Tibial nerve (tissue), 4 donors: Measurements from ENCODE around the gene CTBP2. TPM values are rescaled to one million over a fixed set of nuclear protein-coding genes. Genes with fewer than 3 reads are reported as not detected.
A peak's percentile ranks its signal among the peaks of the same experiment; 100 is the strongest.

Experiments used
- DNase-seq, 2 donors: peaks; one replicate each; pipeline ENCODE4 v3.0.0-alpha.2; 2019; ENCODE audit warnings: low spot score in 2 of 2
- H3K27ac ChIP-seq, 4 donors: fragments of 200-600 bp; sonication (generic) in 3 of 4; one replicate each; pipeline ENCODE4 v1.5.1; 2017 to 2019; ENCODE audit warnings: mild to moderate bottlenecking in 1 of 4
- H3K27me3 ChIP-seq, 2 donors: fragments of 200-600 bp; sonication (generic) in 1 of 2; one replicate each; pipeline versions ENCODE4 v1.5.1 to v1.6.0; 2017 to 2019
- H3K36me3 ChIP-seq, 3 donors: fragments of 200-600 bp; sonication (generic); one replicate each; pipeline ENCODE4 v1.5.1; 2018 to 2019
- H3K4me1 ChIP-seq, 4 donors: fragments of 200-600 bp; sonication (generic) in 3 of 4; one replicate each; pipeline ENCODE4 v1.5.1; 2017 to 2019
- H3K4me3 ChIP-seq, 4 donors: fragments of 200-600 bp; sonication (generic) in 3 of 4; one replicate each; pipeline ENCODE4 v1.5.1; 2017 to 2019; ENCODE audit warnings: mild to moderate bottlenecking in 1 of 4, moderate library complexity in 1 of 4
- H3K9me3 ChIP-seq, 4 donors: fragments of 200-600 bp; sonication (generic) in 3 of 4; one replicate each; pipeline ENCODE4 v1.5.1; 2017 to 2019
- EP300 ChIP-seq, 2 donors: sonication (generic); formaldehyde crosslinking; IDR thresholded peaks; one replicate each; pipeline ENCODE4 v1.6.1; 2017; ENCODE audit warnings: antibody characterized with exemption in 2 of 2, mild to moderate bottlenecking in 1 of 2
- POLR2A ChIP-seq, 2 donors: fragments of 450-650 bp; IDR thresholded peaks; one replicate each; pipeline ENCODE4 v1.6.1; 2017; ENCODE audit warnings: antibody characterized with exemption in 2 of 2, mild to moderate bottlenecking in 2 of 2, moderate library complexity in 2 of 2
- WGBS, 2 donors: methylation state at CpG; one replicate each; pipeline ENCODE4 v1.1.5; 2018; 5-methylcytosine and 5-hydroxymethylcytosine counted together
- total RNA-seq, 4 donors: library from RNA; depleted of rRNA; stranded (reverse); fragments of >200 nt; gene quantifications; one replicate each; pipeline ENCODE4 v1.1.0, GENCODE V29; 2016
- TF ChIP-seq, protein P1 (sequence below), 5 experiments: fragments of 200-600 bp in 3 of 5; fragments of 450-650 bp in 2 of 5; sonication (generic) in 3 of 5; IDR thresholded peaks; one replicate each; pipeline ENCODE4 v1.5.1; 2016 to 2019; ENCODE audit warnings: antibody characterized with exemption in 5 of 5, mild to moderate bottlenecking in 3 of 5, moderate library complexity in 2 of 5

Gene CTBP2
- total RNA-seq, 4 donors from 2014 or later: 40.4 to 97.9 (median 62.3) TPM

GRCh38 chr10:125087191-125087896 is 73.0 kb downstream of the CTBP2 start:
- Histone ChIP-seq H3K9me3 (no peaks in the 10 kb centered on the region), H3K4me3 (no peak overlapping the region), H3K36me3 (peaks cover 0 to 12% (median 0%) of the 10 kb centered on the region in 3 donors), H3K27ac (no peak overlapping the region), H3K4me1 (peaks cover 0 to 48% (median 0%) of the 10 kb centered on the region in 4 donors), H3K27me3 (no peaks in the 10 kb centered on the region)
- TF ChIP-seq, protein P1, sequence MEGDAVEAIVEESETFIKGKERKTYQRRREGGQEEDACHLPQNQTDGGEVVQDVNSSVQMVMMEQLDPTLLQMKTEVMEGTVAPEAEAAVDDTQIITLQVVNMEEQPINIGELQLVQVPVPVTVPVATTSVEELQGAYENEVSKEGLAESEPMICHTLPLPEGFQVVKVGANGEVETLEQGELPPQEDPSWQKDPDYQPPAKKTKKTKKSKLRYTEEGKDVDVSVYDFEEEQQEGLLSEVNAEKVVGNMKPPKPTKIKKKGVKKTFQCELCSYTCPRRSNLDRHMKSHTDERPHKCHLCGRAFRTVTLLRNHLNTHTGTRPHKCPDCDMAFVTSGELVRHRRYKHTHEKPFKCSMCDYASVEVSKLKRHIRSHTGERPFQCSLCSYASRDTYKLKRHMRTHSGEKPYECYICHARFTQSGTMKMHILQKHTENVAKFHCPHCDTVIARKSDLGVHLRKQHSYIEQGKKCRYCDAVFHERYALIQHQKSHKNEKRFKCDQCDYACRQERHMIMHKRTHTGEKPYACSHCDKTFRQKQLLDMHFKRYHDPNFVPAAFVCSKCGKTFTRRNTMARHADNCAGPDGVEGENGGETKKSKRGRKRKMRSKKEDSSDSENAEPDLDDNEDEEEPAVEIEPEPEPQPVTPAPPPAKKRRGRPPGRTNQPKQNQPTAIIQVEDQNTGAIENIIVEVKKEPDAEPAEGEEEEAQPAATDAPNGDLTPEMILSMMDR (IDR thresholded peaks at IDR 0.05): no peak
- no peak for DNase-seq
- 87 to 88% methylated on average over 14 of the region's 14 CpGs for WGBS, 2 donors

DNA sequence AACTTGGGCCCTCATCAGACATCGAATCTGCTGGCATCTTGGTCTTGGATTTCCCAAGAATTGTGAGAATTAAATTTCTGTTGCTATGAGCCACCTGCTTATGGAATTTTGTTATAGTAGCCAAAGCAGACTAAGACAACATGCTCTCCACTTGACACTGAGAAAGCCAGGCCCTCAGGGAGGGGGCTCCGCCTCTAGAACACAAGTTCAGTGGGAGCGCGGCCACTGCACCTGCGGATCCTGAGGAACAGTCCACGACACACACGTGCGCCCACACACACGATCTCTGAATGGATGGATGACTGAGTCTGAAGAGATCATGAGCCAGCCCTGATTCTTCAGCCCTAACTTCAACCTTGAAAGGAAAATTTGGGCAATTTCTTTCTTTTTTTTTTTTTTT is 73.7 kb downstream of the CTBP2 start:
- no peak for TF ChIP-seq POLR2A (IDR thresholded peaks at IDR 0.05)
- TF ChIP-seq, protein P1 (IDR thresholded peaks at IDR 0.05): no peak
- no peak for TF ChIP-seq EP300 (IDR thresholded peaks at IDR 0.05)
- peaks cover 0 to 17% (median 0%) of the 10 kb centered on the region in 3 donors for H3K36me3 ChIP-seq
- peaks cover 0 to 51% (median 0%) of the 10 kb centered on the region in 4 donors for H3K4me1 ChIP-seq
- WGBS, 2 donors: 80 to 83% methylated on average over 9 of the region's 9 CpGs
- H3K27me3 ChIP-seq: no peaks in the 10 kb centered on the region
- no peak overlapping the region for H3K4me3 ChIP-seq
- DNase-seq: no peak
- no peaks in the 10 kb centered on the region for H3K9me3 ChIP-seq
- H3K27ac ChIP-seq: no peak overlapping the region

DNA sequence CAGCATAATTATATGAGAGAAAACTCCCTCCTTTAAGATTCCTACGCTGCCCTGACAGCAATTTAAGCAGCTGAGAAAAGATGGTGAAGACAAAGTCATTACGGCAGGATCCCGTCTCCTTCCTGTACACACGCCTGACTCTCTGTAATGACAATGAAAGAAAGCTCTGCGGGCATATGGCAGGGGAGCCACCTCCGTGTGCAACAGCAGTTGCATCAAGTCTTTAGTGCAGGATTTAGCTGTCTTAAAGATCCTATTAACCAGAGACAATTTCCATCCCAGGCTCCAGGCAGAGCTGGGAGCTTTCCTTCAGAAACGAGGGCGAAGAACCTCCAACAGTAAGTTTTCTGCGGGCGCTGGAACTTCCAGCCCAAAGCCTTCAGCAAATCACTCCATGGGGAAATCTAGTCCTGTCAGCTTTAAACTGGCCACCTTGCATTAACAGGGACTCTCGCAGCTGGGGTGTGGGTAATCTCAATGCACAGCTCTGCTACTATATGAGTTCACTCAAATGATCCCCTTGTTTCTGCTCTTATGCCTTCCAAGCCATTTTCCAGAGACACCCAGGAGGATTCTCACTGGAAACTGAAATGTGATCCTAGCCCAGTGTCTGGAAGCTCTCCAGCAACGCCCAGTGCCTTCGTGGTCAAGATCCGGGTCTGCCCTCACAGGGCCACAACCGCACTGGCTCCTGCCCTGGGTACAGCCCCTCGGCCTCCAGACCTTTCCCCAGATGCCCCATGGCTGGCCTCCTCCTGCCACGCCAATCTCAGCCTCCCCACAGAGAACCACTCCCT is 74.9 kb downstream of the CTBP2 start:
- Histone ChIP-seq H3K27me3 (no peaks in the 10 kb centered on the region), H3K36me3 (peaks cover 0 to 17% (median 0%) of the 10 kb centered on the region in 3 donors), H3K4me3 (no peak overlapping the region), H3K27ac (peak overlapping the region in 2 of 4 donors; percentile 2 to 45), H3K9me3 (no peaks in the 10 kb centered on the region), H3K4me1 (peaks cover 0 to 53% (median 0%) of the 10 kb centered on the region in 4 donors)
- TF ChIP-seq EP300 (IDR thresholded peaks at IDR 0.05) (no peak), POLR2A (IDR thresholded peaks at IDR 0.05) (no peak)
- TF ChIP-seq, protein P1 (IDR thresholded peaks at IDR 0.05): no peak
- no peak for DNase-seq
- WGBS, 2 donors: 60 to 61% methylated on average over 17 of the region's 17 CpGs

GRCh38 chr10:125084614-125085257 is 75.6 kb downstream of the CTBP2 start:
- H3K36me3 ChIP-seq: peaks cover 0 to 17% (median 0%) of the 10 kb centered on the region in 3 donors
- no peak overlapping the region for H3K4me3 ChIP-seq
- no peaks in the 10 kb centered on the region for H3K27me3 ChIP-seq
- no peak for DNase-seq
- TF ChIP-seq EP300 (IDR thresholded peaks at IDR 0.05) (no peak), POLR2A (IDR thresholded peaks at IDR 0.05) (no peak)
- TF ChIP-seq, protein P1 (IDR thresholded peaks at IDR 0.05): no peak
- no peaks in the 10 kb centered on the region for H3K9me3 ChIP-seq
- H3K4me1 ChIP-seq: peaks cover 0 to 51% (median 0%) of the 10 kb centered on the region in 4 donors
- WGBS, 2 donors: 63 to 77% methylated on average over 18 of the region's 18 CpGs
- peak overlapping the region in 2 of 4 donors; percentile 38 to 51 for H3K27ac ChIP-seq
